ENCODE measurements around the gene MRPS22. TPM values are rescaled to one million over a fixed set of nuclear protein-coding genes. Genes with fewer than 3 reads are reported as not detected.

MRPS22 gene
- total and polyA plus RNA-seq, 2 of the 8 experiments (the other 6 are each of a cell fraction or from before 2014, with no cell fraction given) = 28.3 to 45.8 TPM

DNA sequence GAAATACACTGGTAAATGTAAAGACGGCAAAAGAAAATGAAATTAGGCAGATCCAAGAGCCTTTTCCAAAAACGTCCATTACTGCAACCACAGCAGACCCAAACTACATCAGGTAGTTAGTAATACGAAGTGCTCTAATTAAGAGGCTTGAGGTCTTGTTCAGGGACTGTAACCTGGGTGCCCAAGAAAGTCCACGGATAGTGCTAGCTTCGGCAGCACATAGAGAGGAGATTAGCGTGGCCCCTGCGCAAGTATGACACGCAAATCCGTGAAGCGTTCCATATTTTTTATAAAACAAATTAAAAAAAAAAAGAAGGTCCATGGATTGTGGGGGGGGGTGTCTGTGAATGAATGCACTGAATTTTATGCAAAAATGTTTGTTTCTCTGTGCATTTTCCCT is 44.3 kb downstream of the MRPS22 start:
- Histone ChIP-seq H3K18ac (ENCODE audit: extremely low read depth, low read length) (no peak overlapping the region), H3K4me3 (ENCODE audit: extremely low read depth in 1 of 4, insufficient read depth in 2 of 4, low read depth in 3 of 4, low read length in 4 of 4) (peak overlapping the region in 1 of 4 experiments; percentile 95; a peak in 4 of 8 replicates), H4K5ac (ENCODE audit: insufficient read length, low read depth, low read length) (no peak overlapping the region), H4K20me1 (replicated peaks in 1 of 2; ENCODE audit: control insufficient read depth in 1 of 2, insufficient read depth in 2 of 2, low read length in 2 of 2) (peaks cover 2 to 3% of the 10 kb centered on the region in 2 experiments), H2AFZ (ENCODE audit: low read length) (no peak overlapping the region), H3K9me3 (ENCODE audit: insufficient read depth in 2 of 2, low read depth in 1 of 2, low read length in 1 of 2) (no peaks in the 10 kb centered on the region), H3K4me1 (replicated peaks in 1 of 4; ENCODE audit: control insufficient read depth in 3 of 4, insufficient read depth in 4 of 4, low read length in 3 of 4) (no peaks in the 10 kb centered on the region), H3K14ac (ENCODE audit: insufficient read length) (no peak overlapping the region), H3K56ac (replicated peaks; ENCODE audit: insufficient read length, low read depth, low read length) (no peak overlapping the region), H3K23ac (ENCODE audit: insufficient read length) (no peak overlapping the region), H4K8ac (ENCODE audit: extremely low read depth, insufficient read depth, low read length) (no peak overlapping the region), H4K91ac (replicated peaks; ENCODE audit: insufficient read length, low read length) (no peak overlapping the region), H2BK5ac (ENCODE audit: low read depth, low read length) (no peak overlapping the region), H3K4me2 (ENCODE audit: insufficient read depth in 1 of 2, low read depth in 2 of 2, low read length in 2 of 2) (peak overlapping the region in 1 of 2 experiments; percentile 60; a peak in 1 of 4 replicates), H3K4ac (replicated peaks; ENCODE audit: insufficient read length, low read depth, low read length) (no peak overlapping the region), H2BK120ac (replicated peaks; ENCODE audit: low read depth, low read length) (no peak overlapping the region), H3K79me1 (ENCODE audit: low read depth, low read length) (no peaks in the 10 kb centered on the region), H3K36me3 (ENCODE audit: control insufficient read depth in 2 of 4, insufficient read depth in 4 of 4, low read length in 3 of 4) (peaks cover 0 to 5% (median 0%) of the 10 kb centered on the region in 4 experiments; a peak in 2 of 8 replicates), H3K23me2 (ENCODE audit: low read depth, low read length) (0 out of 2 replicates have a peak, but pooled peaks cover 2% of the 10 kb centered on the region), H2BK12ac (ENCODE audit: low read depth, low read length) (no peak overlapping the region), H2BK20ac (ENCODE audit: low read length) (no peak overlapping the region), H3K79me2 (ENCODE audit: control insufficient read depth in 1 of 2, insufficient read depth in 2 of 2, low read length in 2 of 2) (peaks cover 6 to 68% of the 10 kb centered on the region in 2 experiments; a peak in 3 of 4 replicates), H3K27ac (ENCODE audit: low read depth, low read length) (no peak overlapping the region), H2BK15ac (ENCODE audit: low read length) (no peak overlapping the region), H2AK5ac (ENCODE audit: low read depth, low read length) (no peak overlapping the region), H3K27me3 (replicated peaks in 1 of 4; ENCODE audit: control insufficient read depth in 3 of 4, extremely low read depth in 1 of 4, insufficient read depth in 3 of 4, low read length in 3 of 4) (no peaks in the 10 kb centered on the region), H3K9ac (replicated peaks in 1 of 4; ENCODE audit: extremely low read depth in 1 of 4, low read depth in 3 of 4, low read length in 3 of 4) (no peak overlapping the region)
- TF ChIP-seq HDAC2 (IDR thresholded peaks at IDR 0.05; ENCODE audit: borderline replicate concordance in 1 of 2, low read depth in 2 of 2, low read length in 2 of 2) (no peak), RNF2 (IDR thresholded peaks at IDR 0.05; ENCODE audit: borderline replicate concordance, low read depth, low read length, missing control alignments, poor library complexity, severe bottlenecking) (no peak), SP4 (IDR thresholded peaks at IDR 0.05; ENCODE audit: low read length) (no peak)
- FAIRE-seq (no peak), DNase-seq (ENCODE audit: low read depth in 1 of 2, low spot score in 2 of 2) (no peak)
- 79% methylated on average over 10 of the region's 10 CpGs; no CpG with 5 or more reads in 1 of the 2 experiments for WGBS, 2 experiments (ENCODE audit: extremely low coverage in 1 of 2, insufficient coverage in 1 of 2, insufficient read length in 1 of 2, insufficient replicate concordance in 2 of 2, low coverage in 1 of 2, low lambda C conversion rate in 2 of 2, missing lambda C conversion rate in 1 of 2)
- POLR2A ChIA-PET (ENCODE audit: partially characterized antibody) = interaction anchor here (1.1 kb wide), 1 partner anchor 35 kb away, joined by 3 read pairs; no protein-coding TSS in a partner anchor
- CTCF ChIA-PET (ENCODE audit: partially characterized antibody) = interaction anchor here (0.7 kb wide), 1 partner anchor 412 kb away, joined by 3 read pairs; no protein-coding TSS in a partner anchor

Data from H1 (cell line).